A549 (cell line): ENCODE data around the gene HNRNPR. TPM values are rescaled to one million over a fixed set of nuclear protein-coding genes. Genes with fewer than 3 reads are reported as not detected.

Source experiments
- ATAC-seq, 2 experiments: fragments of 200-7000 bp in 1 of 2; fragments of >200 bp in 1 of 2; cut with Nextera tagmentation in 1 of 2; cut with Tn5 transposase in 1 of 2; 3 replicates each; pipeline versions ENCODE4 v1.8.0 to v1.9.1; 2018 to 2020; ENCODE audit warnings: mild to moderate bottlenecking in 1 of 2, moderate library complexity in 1 of 2
- CTCF ChIA-PET: fragments of 300-600 bp; sonication (Branson Sonifier 250); formaldehyde crosslinking; extraction: SDS; loops from one replicate; lab custom pipeline; 2021; ENCODE audit warnings: antibody characterized with exemption, inconsistent platforms; lab: Yijun Ruan, JAX
- POLR2A ChIA-PET: fragments of 350-600 bp; formaldehyde crosslinking; extraction: SDS; loops from one replicate; lab custom pipeline; 2021; ENCODE audit warnings: antibody characterized with exemption, inconsistent platforms; lab: Yijun Ruan, JAX
- DNase-seq, 2 experiments: peaks; one replicate each; pipeline versions ENCODE4 v3.0.0 to v3.0.0-alpha.2; 2011 to 2016; ENCODE audit warnings: low read depth in 1 of 2, low spot score in 1 of 2
- FAIRE-seq: peaks from 2 replicates; lab custom pipeline; 2011; peaks lifted over from hg19 to GRCh38; lab: Jason Lieb, UNC
- H3K27ac ChIP-seq, 2 experiments: fragments of >200 bp; sonication (Bioruptor Twin); formaldehyde crosslinking; 3 replicates each; pipeline ENCODE4 v1.5.1; 2016 to 2017
- H3K4me1 ChIP-seq: fragments of >200 bp; sonication (Bioruptor Twin); formaldehyde crosslinking; 3 replicates; pipeline ENCODE4 v1.6.1; 2016
- H3K4me2 ChIP-seq: fragments of >200 bp; sonication (Bioruptor Twin); formaldehyde crosslinking; 3 replicates; pipeline ENCODE4 v1.6.1; 2016
- H3K4me3 ChIP-seq: fragments of >200 bp; sonication (Bioruptor Twin); formaldehyde crosslinking; 3 replicates; pipeline ENCODE4 v1.5.1; 2016
- H3K9me3 ChIP-seq: fragments of >200 bp; sonication (Bioruptor Twin); formaldehyde crosslinking; 3 replicates; pipeline ENCODE4 v1.6.1; 2016
- CBX2 ChIP-seq: fragments of 200-600 bp; sonication (generic); IDR thresholded peaks from 2 replicates; pipeline ENCODE4 v1.6.1; 2016; ENCODE audit warnings: low read depth, mild to moderate bottlenecking, borderline replicate concordance
- CBX8 ChIP-seq: fragments of 200-600 bp; sonication (generic); IDR thresholded peaks from 2 replicates; pipeline ENCODE4 v1.6.1; 2016
- CEBPB ChIP-seq, 2 experiments: fragments of >200 bp in 1 of 2; sonication (Bioruptor Twin) in 1 of 2; formaldehyde crosslinking in 1 of 2; IDR thresholded peaks; 2 replicates each; pipeline ENCODE4 v1.6.1; 2012 to 2016
- CHD4 ChIP-seq: fragments of 200-600 bp; sonication (generic); IDR thresholded peaks from 2 replicates; pipeline ENCODE4 v1.6.1; 2016; ENCODE audit warnings: antibody characterized with exemption, mild to moderate bottlenecking, borderline replicate concordance
- EHF ChIP-seq: fragments of 250-450 bp; sonication (Bioruptor Pico); IDR thresholded peaks from 2 replicates; pipeline ENCODE4 v1.5.0; 2020; ENCODE audit warnings: mild to moderate bottlenecking
- EHMT2 ChIP-seq: fragments of 200-600 bp; sonication (generic); IDR thresholded peaks from 2 replicates; pipeline ENCODE4 v1.6.1; 2016; ENCODE audit warnings: antibody characterized with exemption, low read depth, mild to moderate bottlenecking, moderate library complexity
- FOSL2 ChIP-seq, 2 experiments: fragments of 450-650 bp in 1 of 2; fragments of >200 bp in 1 of 2; sonication (Bioruptor Twin) in 1 of 2; formaldehyde crosslinking; IDR thresholded peaks; 2 replicates each; pipeline versions ENCODE4 v1.5.0 to v1.6.1; 2016 to 2020; ENCODE audit warnings: mild to moderate bottlenecking in 1 of 2, moderate library complexity in 1 of 2
- FOXS1 ChIP-seq: fragments of 250-450 bp; sonication (Bioruptor Pico); IDR thresholded peaks from 2 replicates; pipeline ENCODE4 v1.5.0; 2020; ENCODE audit warnings: mild to moderate bottlenecking, moderate library complexity
- GATA3 ChIP-seq: IDR thresholded peaks from 2 replicates; pipeline ENCODE4 v1.6.1; 2012; ENCODE audit warnings: borderline replicate concordance
- HDAC2 ChIP-seq: fragments of 200-600 bp; sonication (generic); IDR thresholded peaks from 2 replicates; pipeline ENCODE4 v1.6.1; 2016
- JUNB ChIP-seq: fragments of >200 bp; sonication (Bioruptor Twin); formaldehyde crosslinking; IDR thresholded peaks from 2 replicates; pipeline ENCODE4 v1.6.1; 2016
- KDM1A ChIP-seq: fragments of 200-600 bp; sonication (generic); IDR thresholded peaks from 2 replicates; pipeline ENCODE4 v1.6.1; 2016; ENCODE audit warnings: low read depth, mild to moderate bottlenecking
- MAFK ChIP-seq: fragments of 450-650 bp; IDR thresholded peaks from 2 replicates; pipeline ENCODE4 v1.6.1; 2014; ENCODE audit not compliant: partially characterized antibody
- POLR2A ChIP-seq: IDR thresholded peaks from 2 replicates; pipeline ENCODE4 v1.6.1; 2012; ENCODE audit warnings: mild to moderate bottlenecking, low read length
- RARB ChIP-seq: fragments of 250-450 bp; sonication (Bioruptor Pico); IDR thresholded peaks from 2 replicates; pipeline ENCODE4 v1.8.0; 2021; ENCODE audit warnings: mild to moderate bottlenecking, moderate library complexity
- RFX5 ChIP-seq: fragments of 450-650 bp; IDR thresholded peaks from 2 replicates; pipeline ENCODE4 v1.7.1; 2014; ENCODE audit warnings: antibody characterized with exemption, mild to moderate bottlenecking, moderate library complexity
- RNF2 ChIP-seq: fragments of 200-600 bp; sonication (generic); IDR thresholded peaks from 2 replicates; pipeline ENCODE4 v1.6.1; 2016; ENCODE audit warnings: low read depth, mild to moderate bottlenecking, antibody characterized with exemption, moderate library complexity, borderline replicate concordance
- SREBF2 ChIP-seq: fragments of 450-650 bp; IDR thresholded peaks from 2 replicates; pipeline ENCODE4 v1.6.1; 2014; ENCODE audit warnings: mild to moderate bottlenecking, moderate library complexity
- ZC3H11A ChIP-seq: fragments of 450-650 bp; IDR thresholded peaks from 2 replicates; pipeline ENCODE4 v1.6.1; 2014; ENCODE audit warnings: antibody characterized with exemption, mild to moderate bottlenecking
- ZNF302 ChIP-seq: fragments of 250-450 bp; sonication (Bioruptor Pico); IDR thresholded peaks from 2 replicates; pipeline ENCODE4 v1.9.0; 2021; ENCODE audit warnings: inconsistent platforms, mild to moderate bottlenecking, moderate library complexity
- ZSCAN20 ChIP-seq: fragments of 250-450 bp; sonication (Bioruptor Pico); IDR thresholded peaks from 2 replicates; pipeline ENCODE4 v1.8.0; 2022; ENCODE audit warnings: mild to moderate bottlenecking, moderate library complexity
- WGBS: methylation state at CpG from one replicate; pipeline ENCODE4 v1.1.6; 2017; ENCODE audit errors: missing lambda C conversion rate; 5-methylcytosine and 5-hydroxymethylcytosine counted together
- polyA plus RNA-seq, 4 experiments: library from polyadenylated mRNA; depleted of rRNA in 3 of 4; stranded (reverse); fragments of >200 nt; fragmentation: RNase III in 1 of 4; extraction: RNeasy Plus Mini Kit Qiagen cat#74134 plus additional on column Dnase treatment in 1 of 4; gene quantifications; 2 replicates in 3 of 4; 3 replicates in 1 of 4; pipeline ENCODE4 v1.2.3, GENCODE V29; 2011 to 2017
- TF ChIP-seq, protein P1 (sequence below): fragments of >200 bp; sonication (Bioruptor Twin); formaldehyde crosslinking; IDR thresholded peaks from 3 replicates; pipeline ENCODE4 v1.5.1; 2016
- TF ChIP-seq, protein P2 (sequence below): fragments of 250-450 bp; sonication (Bioruptor Pico); IDR thresholded peaks from 2 replicates; pipeline ENCODE4 v1.5.0; 2020; ENCODE audit warnings: low read depth, mild to moderate bottlenecking, moderate library complexity
- TF ChIP-seq, protein P3 (sequence below): fragments of 200-600 bp; sonication (generic); IDR thresholded peaks from 2 replicates; pipeline ENCODE4 v1.6.1; 2016; ENCODE audit warnings: antibody characterized with exemption, mild to moderate bottlenecking, moderate library complexity
- TF ChIP-seq, protein P4 (sequence below): fragments of 250-450 bp; sonication (Bioruptor Pico); IDR thresholded peaks from 2 replicates; pipeline ENCODE4 v1.5.0; 2021; ENCODE audit warnings: mild to moderate bottlenecking, moderate library complexity, borderline replicate concordance

Gene HNRNPR
- polyA plus RNA-seq, 2 of the 4 experiments (the other 2 are of a cell fraction) = 237 to 281 TPM

DNA sequence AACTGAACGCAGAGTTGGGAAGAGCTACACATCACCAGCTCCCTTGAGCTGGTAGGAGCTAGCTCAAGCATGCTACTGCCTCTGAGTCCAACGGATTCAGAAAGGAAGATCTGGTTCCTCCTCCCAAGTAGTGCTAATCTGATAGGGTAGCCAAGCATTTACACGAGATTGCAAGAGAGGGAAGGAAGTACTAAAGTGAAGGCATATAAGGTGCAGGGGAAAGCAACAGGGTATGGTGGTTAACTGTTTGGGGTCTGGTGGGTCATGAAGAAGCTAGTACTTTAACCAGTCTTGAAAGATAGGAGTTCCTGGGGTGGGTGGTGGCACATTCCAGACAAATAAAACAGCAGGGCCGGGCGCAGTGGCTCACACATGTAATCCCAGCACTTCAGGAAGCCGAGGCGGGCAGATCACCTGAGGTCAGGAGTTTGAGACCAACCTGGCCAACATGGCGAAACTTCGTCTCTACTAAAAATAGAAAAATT, 45.8 kb upstream of the HNRNPR start:
- H3K4me3 ChIP-seq = no peak overlapping the region
- no peak overlapping the region for H3K4me2 ChIP-seq
- no peaks in the 10 kb centered on the region for H3K9me3 ChIP-seq
- no peak for DNase-seq
- POLR2A ChIA-PET = no interaction called here
- H3K27ac ChIP-seq = no peak overlapping the region
- CTCF ChIA-PET = interaction anchor here (1.3 to 4.2 kb wide), 2 partner anchors 14 to 107 kb away, joined by 3 to 28 read pairs; no protein-coding TSS in a partner anchor
- FAIRE-seq = no peak
- WGBS = 89% methylated on average over 8 of the region's 9 CpGs
- peaks cover 5% of the 10 kb centered on the region; the same call in 2 of the 3 replicates for H3K4me1 ChIP-seq
- ATAC-seq = no peak
- no peak for TF ChIP-seq KDM1A
- no peak for TF ChIP-seq HDAC2
- TF ChIP-seq, protein P1, sequence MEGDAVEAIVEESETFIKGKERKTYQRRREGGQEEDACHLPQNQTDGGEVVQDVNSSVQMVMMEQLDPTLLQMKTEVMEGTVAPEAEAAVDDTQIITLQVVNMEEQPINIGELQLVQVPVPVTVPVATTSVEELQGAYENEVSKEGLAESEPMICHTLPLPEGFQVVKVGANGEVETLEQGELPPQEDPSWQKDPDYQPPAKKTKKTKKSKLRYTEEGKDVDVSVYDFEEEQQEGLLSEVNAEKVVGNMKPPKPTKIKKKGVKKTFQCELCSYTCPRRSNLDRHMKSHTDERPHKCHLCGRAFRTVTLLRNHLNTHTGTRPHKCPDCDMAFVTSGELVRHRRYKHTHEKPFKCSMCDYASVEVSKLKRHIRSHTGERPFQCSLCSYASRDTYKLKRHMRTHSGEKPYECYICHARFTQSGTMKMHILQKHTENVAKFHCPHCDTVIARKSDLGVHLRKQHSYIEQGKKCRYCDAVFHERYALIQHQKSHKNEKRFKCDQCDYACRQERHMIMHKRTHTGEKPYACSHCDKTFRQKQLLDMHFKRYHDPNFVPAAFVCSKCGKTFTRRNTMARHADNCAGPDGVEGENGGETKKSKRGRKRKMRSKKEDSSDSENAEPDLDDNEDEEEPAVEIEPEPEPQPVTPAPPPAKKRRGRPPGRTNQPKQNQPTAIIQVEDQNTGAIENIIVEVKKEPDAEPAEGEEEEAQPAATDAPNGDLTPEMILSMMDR = no peak
- TF ChIP-seq, protein P2, sequence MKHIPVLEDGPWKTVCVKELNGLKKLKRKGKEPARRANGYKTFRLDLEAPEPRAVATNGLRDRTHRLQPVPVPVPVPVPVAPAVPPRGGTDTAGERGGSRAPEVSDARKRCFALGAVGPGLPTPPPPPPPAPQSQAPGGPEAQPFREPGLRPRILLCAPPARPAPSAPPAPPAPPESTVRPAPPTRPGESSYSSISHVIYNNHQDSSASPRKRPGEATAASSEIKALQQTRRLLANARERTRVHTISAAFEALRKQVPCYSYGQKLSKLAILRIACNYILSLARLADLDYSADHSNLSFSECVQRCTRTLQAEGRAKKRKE (CRISPR knock-in tag) = no peak
- TF ChIP-seq EHMT2 = no peak
- TF ChIP-seq, protein P3, sequence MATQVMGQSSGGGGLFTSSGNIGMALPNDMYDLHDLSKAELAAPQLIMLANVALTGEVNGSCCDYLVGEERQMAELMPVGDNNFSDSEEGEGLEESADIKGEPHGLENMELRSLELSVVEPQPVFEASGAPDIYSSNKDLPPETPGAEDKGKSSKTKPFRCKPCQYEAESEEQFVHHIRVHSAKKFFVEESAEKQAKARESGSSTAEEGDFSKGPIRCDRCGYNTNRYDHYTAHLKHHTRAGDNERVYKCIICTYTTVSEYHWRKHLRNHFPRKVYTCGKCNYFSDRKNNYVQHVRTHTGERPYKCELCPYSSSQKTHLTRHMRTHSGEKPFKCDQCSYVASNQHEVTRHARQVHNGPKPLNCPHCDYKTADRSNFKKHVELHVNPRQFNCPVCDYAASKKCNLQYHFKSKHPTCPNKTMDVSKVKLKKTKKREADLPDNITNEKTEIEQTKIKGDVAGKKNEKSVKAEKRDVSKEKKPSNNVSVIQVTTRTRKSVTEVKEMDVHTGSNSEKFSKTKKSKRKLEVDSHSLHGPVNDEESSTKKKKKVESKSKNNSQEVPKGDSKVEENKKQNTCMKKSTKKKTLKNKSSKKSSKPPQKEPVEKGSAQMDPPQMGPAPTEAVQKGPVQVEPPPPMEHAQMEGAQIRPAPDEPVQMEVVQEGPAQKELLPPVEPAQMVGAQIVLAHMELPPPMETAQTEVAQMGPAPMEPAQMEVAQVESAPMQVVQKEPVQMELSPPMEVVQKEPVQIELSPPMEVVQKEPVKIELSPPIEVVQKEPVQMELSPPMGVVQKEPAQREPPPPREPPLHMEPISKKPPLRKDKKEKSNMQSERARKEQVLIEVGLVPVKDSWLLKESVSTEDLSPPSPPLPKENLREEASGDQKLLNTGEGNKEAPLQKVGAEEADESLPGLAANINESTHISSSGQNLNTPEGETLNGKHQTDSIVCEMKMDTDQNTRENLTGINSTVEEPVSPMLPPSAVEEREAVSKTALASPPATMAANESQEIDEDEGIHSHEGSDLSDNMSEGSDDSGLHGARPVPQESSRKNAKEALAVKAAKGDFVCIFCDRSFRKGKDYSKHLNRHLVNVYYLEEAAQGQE = no peak
- TF ChIP-seq RNF2 = no peak
- TF ChIP-seq RARB (CRISPR knock-in tag) = no peak
- TF ChIP-seq EHF (CRISPR knock-in tag) = no peak
- TF ChIP-seq CBX8 = no peak
- no peak for TF ChIP-seq FOSL2 (IDR thresholded peaks at IDR 0.05)
- TF ChIP-seq FOSL2 (CRISPR knock-in tag; IDR thresholded peaks at IDR 0.05) = no peak
- TF ChIP-seq ZSCAN20 (CRISPR knock-in tag) = no peak
- TF ChIP-seq CBX2 = no peak
- no peak for TF ChIP-seq JUNB
- no peak for TF ChIP-seq CHD4
- TF ChIP-seq, all 56 proteins: peak for 0

DNA sequence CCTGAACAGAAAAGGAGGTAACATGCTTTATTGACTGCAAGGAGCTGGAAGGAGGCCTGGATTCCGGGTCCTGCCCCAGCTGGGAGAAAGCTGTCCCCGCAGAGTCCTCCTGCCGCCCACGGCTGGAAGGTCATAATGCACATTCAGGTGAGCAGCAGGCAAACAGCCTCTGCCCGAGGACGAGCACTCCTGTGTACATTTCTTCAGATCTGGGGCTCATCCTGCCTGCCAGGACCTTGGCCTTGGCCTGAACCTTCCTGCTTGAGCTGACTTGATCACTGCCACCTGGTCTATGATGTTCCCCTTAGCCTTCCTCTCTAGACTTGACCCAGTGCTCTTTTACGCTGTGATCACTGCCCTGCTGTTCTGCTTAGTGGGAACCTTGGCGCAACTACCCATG, 43.4 kb upstream of the HNRNPR start:
- ChIA-PET POLR2A (no interaction called here), CTCF (interaction anchor here (0.7 to 4.2 kb wide), 2 partner anchors 16 to 683 kb away, joined by 3 to 28 read pairs; no protein-coding TSS in a partner anchor)
- no peak overlapping the region for H3K4me2 ChIP-seq
- 100% methylated on average over 2 of the region's 8 CpGs for WGBS
- no peak for DNase-seq
- ATAC-seq = no peak
- no peak overlapping the region for H3K4me3 ChIP-seq
- H3K27ac ChIP-seq = no peak overlapping the region
- no peaks in the 10 kb centered on the region for H3K9me3 ChIP-seq
- TF ChIP-seq GATA3 = no peak
- TF ChIP-seq SREBF2 = no peak
- TF ChIP-seq MAFK = no peak
- TF ChIP-seq, protein P4, sequence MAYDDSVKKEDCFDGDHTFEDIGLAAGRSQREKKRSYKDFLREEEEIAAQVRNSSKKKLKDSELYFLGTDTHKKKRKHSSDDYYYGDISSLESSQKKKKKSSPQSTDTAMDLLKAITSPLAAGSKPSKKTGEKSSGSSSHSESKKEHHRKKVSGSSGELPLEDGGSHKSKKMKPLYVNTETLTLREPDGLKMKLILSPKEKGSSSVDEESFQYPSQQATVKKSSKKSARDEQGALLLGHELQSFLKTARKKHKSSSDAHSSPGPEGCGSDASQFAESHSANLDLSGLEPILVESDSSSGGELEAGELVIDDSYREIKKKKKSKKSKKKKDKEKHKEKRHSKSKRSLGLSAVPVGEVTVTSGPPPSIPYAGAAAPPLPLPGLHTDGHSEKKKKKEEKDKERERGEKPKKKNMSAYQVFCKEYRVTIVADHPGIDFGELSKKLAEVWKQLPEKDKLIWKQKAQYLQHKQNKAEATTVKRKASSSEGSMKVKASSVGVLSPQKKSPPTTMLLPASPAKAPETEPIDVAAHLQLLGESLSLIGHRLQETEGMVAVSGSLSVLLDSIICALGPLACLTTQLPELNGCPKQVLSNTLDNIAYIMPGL (CRISPR knock-in tag) = no peak
- TF ChIP-seq CEBPB (IDR thresholded peaks at IDR 0.05) = no peak
- TF ChIP-seq FOXS1 = no peak
- no peak for TF ChIP-seq ZNF302 (CRISPR knock-in tag)
- TF ChIP-seq POLR2A = no peak
- no peak for TF ChIP-seq ZC3H11A
- TF ChIP-seq, protein P2 (CRISPR knock-in tag) = no peak
- TF ChIP-seq RFX5 = no peak
- peaks cover 11% of the 10 kb centered on the region; the same call in 2 of the 3 replicates for H3K4me1 ChIP-seq
- no peak for FAIRE-seq
